HG03066 (cell line): ENCODE data around the gene GRID1.
"Not testable (repeated sequence)": the region's sequence is repeated elsewhere in the genome, so short reads cannot be mapped to it uniquely, and the experiment has no call there.

Source experiments
- ATAC-seq: cut with Tn5 transposase; IDR thresholded peaks from one replicate; pipeline ENCODE4 v1.9.1; 2021; ENCODE audit warnings: low read depth; ENCODE audit not compliant: unreplicated experiment

GRID1 gene

GRCh38 chr10:85888004-85888403 lies 478.6 kb downstream of the GRID1 start:
- no peak for ATAC-seq

DNA sequence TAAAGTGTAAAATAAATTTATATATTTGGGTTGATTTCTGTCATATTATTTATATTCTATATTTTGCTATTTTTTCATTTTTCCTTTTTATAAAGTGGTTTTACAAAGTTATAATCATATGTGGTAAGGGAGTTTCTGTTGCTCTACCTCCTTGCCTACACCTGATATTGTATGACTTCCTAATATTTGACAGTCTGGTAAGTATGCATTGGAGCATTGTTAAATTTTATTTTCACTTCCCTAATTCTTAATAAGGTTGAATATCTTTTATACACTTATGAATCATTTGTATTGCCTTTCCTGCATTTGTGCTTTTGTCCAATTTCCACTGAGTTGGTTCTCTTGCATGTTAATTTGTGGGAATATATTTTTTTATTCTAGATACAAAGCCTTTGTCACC lies 492.4 kb downstream of the GRID1 start:
- ATAC-seq = no peak

- no peak for ATAC-seq
These were observed 493.5 kb downstream of the GRID1 start for GRCh38 chr10:85873063-85873462.

GRCh38 chr10:85868627-85869499 lies 497.7 kb downstream of the GRID1 start:
- no peak for ATAC-seq

DNA sequence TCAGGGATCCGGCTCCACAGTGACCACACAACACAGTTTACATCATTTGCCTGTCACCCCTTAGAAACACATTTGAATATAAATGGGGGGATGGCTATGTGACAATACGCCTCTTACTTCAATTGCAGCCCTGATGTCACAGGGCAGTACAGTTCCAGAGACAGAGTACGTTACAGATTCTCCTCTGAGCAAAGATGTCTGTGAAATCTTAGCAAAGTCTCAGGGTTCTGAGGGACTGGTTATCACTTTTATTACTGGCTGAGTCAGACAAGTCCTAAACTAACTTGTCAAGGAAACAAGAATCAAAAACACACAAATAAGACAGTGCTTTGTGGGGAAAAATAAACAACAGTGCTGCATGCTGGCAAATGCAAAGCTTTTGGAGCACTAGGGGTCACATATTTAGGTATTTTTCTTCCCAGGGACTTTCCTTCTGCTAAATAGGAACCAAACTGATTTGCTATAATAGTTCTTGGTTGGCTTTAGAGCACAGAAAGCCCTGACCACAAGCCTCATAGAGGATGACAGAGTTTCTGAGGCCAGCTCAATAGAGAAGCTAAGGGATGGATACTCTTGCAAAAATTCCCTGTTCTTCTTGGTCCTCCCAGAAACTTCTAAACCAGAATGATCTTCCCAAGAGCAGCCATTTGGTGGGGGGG lies 501.6 kb downstream of the GRID1 start:
- ATAC-seq = no peak

DNA sequence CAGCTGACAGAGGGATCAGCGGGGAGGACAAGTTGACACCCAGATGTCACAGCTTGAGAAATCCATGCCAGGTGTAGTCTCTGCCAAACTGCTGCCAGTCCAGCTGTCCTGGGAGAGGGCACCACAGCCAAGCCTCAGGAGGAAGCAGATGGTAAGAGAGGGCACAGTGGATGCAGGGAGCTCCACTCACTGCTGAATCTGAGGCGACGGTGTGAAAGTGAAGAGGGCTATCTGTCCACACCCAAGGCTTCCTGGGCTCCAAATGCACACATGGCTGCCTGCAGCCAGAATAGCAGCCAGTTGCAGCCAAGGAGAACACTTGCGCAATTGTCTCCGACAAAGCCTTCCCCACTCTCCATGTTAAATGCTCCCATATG lies 502.4 kb downstream of the GRID1 start:
- ATAC-seq = no peak

- no peak for ATAC-seq
These were observed 503.1 kb downstream of the GRID1 start for GRCh38 chr10:85863301-85864172.

DNA sequence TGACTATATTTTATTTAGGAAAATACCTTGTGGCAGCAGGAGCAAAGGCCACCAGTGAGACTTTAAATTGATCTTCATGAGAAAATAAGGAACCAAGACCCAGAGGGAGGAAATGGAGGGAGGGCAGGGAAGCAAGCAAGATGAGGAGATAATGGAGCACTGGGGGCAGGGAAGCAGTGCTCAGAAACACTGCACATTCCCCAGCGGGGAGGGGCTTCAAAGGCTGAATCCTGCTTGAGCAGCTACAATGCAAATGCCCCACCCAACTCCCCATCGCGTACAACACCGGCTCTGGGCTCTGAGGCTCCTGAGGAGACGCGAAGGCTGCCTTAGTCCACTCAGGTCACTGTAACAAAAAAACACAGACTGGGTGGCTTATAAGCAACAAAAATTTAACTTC lies 503.8 kb downstream of the GRID1 start:
- ATAC-seq = no peak

DNA sequence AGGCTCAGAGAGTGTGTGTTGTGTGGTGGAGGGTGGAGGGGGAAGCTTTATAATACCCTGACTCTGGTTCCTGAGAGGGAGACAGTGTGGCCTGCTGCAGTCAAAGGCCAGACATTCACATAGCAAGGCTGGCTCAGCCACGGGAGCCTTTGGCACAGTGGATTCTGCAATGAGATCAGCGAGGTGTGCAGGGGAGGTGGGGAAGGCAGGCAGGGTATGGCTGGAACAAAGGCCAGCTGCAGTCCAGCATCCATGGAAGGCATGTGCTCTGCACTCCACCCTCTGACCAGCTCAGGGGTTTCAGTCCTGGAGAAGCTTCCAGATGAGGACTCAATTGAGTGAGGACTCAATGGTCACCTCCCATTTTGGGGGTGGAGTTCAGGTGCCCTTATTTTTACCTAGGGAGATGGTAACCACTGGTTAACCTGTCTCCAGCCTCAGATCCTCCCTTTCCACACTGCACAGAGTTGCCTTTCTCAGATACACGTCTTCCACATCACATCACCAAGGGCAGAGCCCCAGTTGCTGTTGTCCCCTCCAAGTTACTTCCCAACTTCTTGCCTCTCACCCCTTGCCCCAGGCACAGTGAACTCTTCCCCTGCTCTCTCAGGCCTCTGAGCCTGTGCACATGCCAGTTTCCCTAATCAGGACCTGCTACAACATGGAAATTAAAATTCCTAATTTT lies 504.9 kb downstream of the GRID1 start:
- ATAC-seq = no peak

- no peak for ATAC-seq
These were observed 506.7 kb downstream of the GRID1 start for GRCh38 chr10:85859859-85860258.

- no peak for ATAC-seq
These were observed 507.6 kb downstream of the GRID1 start for GRCh38 chr10:85858776-85859515.

DNA sequence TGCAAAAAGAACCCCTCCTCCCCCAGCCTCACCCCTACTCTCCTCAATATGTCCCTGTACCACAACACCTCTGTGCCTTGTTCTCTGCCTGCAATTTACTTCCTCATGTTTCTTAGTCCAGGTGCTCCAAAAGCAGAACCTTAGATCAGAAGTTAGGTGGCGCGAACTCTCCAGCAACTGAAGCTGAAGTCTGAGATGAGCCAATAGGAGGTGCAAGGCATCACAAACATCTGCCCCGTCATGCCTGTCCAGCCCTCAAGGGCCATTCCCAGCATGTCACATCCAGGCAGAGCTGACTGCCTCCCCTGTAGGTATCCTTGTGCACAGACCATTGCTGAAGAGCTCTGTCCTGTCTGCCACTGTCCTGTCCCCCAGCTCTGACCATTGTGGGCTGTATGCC lies 508.8 kb downstream of the GRID1 start:
- ATAC-seq = no peak

GRCh38 chr10:85857305-85857704 lies 509.3 kb downstream of the GRID1 start:
- ATAC-seq = no peak

- ATAC-seq = no peak
These were observed 514.7 kb downstream of the GRID1 start for GRCh38 chr10:85851934-85852333.

DNA sequence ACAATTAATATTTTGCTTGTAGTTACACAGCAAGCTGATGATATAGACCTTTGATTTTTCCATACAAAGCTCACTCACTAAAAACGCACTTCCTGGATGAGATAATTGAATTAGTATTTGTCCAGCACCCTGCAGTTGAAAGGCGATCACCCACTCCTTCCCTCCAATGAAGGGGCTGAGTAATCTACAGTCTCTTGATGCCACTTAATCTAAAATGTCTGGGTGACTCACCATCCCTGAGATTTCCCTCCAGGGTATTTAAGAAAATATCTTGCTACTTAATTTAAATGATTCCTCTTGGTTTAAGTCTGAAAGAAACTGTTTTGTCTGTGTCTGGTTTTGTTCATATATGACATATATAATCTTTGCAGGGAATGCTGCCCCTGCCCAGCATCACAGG lies 515.3 kb downstream of the GRID1 start:
- no peak for ATAC-seq

DNA sequence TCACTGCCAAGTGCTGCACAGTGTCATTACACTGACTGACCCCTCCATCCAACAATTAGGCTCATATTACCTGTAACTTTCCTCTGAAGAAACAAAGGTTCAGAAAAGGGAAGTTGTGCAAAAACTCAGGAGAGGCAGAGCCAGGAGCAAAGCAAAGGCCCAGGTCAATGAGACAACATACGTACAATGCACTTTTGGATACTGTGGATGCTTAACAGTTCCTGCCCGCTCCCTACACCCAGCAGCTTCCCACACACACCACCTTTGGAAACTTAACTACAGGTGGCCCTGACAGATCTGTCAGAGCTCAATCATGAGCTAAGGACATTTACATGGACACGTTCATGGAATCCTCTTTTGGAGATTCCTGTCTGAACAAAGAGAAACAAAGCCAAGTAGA lies 515.9 kb downstream of the GRID1 start:
- ATAC-seq = no peak

- ATAC-seq = no peak
These were observed 517.3 kb downstream of the GRID1 start for GRCh38 chr10:85849315-85849714.

DNA sequence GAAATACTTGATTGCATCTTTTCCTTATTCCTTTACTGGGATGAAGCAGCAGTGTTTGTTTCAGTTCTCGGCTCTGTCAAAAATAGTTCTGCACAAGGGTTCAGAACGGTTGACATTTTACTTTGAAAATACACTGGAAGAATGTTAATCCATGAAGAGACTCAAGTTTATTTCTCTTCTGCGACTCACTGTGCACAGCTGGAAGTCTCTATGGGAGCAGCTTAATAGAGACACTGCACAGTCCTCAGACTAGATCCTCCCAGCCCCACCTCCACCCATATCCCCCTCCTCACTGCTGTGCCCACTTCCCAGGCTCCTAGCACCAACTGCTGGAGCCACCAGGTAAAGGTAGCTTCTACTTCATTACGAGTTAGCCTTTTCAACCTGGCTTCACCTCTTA lies 517.8 kb downstream of the GRID1 start:
- no peak for ATAC-seq

DNA sequence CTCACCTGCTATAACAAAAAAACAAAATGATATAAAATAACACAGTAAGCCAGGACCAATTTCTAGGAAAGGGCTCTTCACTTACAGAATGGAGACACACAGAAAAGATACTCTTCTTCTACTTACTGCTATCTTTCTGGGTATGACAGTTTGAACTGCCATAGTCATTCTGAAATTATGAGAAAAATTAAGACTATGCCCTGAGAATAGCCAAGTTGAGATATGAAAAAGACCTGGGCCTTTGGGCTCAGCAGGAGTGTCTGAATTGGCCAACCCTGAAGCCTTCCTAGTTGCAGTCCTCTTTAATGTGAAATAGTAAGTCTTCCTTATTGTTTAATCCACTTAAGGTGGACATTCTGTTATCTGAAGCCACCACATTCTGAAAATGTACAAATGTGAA lies 519.5 kb downstream of the GRID1 start:
- ATAC-seq = no peak

- ATAC-seq = not testable (repeated sequence)
These were observed 527.9 kb downstream of the GRID1 start for GRCh38 chr10:85838660-85839059.
